Transverse colon (tissue), 4 donors: ENCODE measurements around the gene GRIP2. TPM values are rescaled to one million over a fixed set of nuclear protein-coding genes. Genes with fewer than 3 reads are reported as not detected.

Experiments
- DNase-seq: peaks from one replicate; pipeline ENCODE4 v3.0.0-alpha.2; 2019
- H3K27ac ChIP-seq, 4 donors: fragments of 200-600 bp; sonication (generic); 2 replicates each; pipeline ENCODE4 v1.5.1; 2016 to 2018; ENCODE audit warnings: inconsistent platforms in 4 of 4
- H3K27me3 ChIP-seq: fragments of 200-600 bp; sonication (generic); 2 replicates; pipeline ENCODE4 v1.5.1; 2017; ENCODE audit warnings: inconsistent platforms
- H3K36me3 ChIP-seq, 4 donors: fragments of 200-600 bp; sonication (generic); 2 replicates each; pipeline ENCODE4 v1.5.1; 2017 to 2019; ENCODE audit warnings: inconsistent platforms in 4 of 4
- H3K4me1 ChIP-seq, 4 donors: fragments of 200-600 bp; sonication (generic); 2 replicates each; pipeline ENCODE4 v1.5.1; 2017 to 2020; ENCODE audit warnings: inconsistent platforms in 4 of 4
- H3K4me3 ChIP-seq, 4 donors: fragments of 200-600 bp; sonication (generic); 1 replicate in 1 of 4; 2 replicates in 3 of 4; pipeline versions ENCODE4 v1.5.1 to v1.6.1; 2017 to 2019; ENCODE audit warnings: inconsistent platforms in 4 of 4
- H3K9me3 ChIP-seq, 2 donors: fragments of 200-600 bp; sonication (generic); 2 replicates each; pipeline ENCODE4 v1.5.1; 2017 to 2019; ENCODE audit warnings: inconsistent platforms in 2 of 2
- EP300 ChIP-seq: sonication (generic); formaldehyde crosslinking; IDR thresholded peaks from one replicate; pipeline ENCODE4 v1.6.1; 2017; ENCODE audit warnings: antibody characterized with exemption, low read depth
- POLR2A ChIP-seq: fragments of 450-650 bp; IDR thresholded peaks from one replicate; pipeline ENCODE4 v1.6.1; 2016; ENCODE audit warnings: antibody characterized with exemption, mild to moderate bottlenecking, moderate library complexity
- POLR2AphosphoS5 ChIP-seq, 3 donors: sonication (generic); formaldehyde crosslinking; IDR thresholded peaks; one replicate each; pipeline ENCODE4 v1.6.1; 2016; ENCODE audit warnings: antibody characterized with exemption in 3 of 3
- WGBS, 2 donors: methylation state at CpG; one replicate each; pipeline ENCODE4 v1.1.5; 2018; ENCODE audit warnings: low coverage in 1 of 2; 5-methylcytosine and 5-hydroxymethylcytosine counted together
- in situ Hi-C, 4 donors: fragments of 200-750 bp; cut with MboI; loops; one replicate each; pipeline versions ENCODE4 v1.15.0 to v1.15.1; 2017; ENCODE audit warnings: low sequenced_read_pairs in 3 of 4, low pct_ligation_motif_present in 1 of 4, low pct_unique_long_range_greater_than_20kb in 1 of 4
- intact Hi-C: fragments of 100-400 bp; cut with DNase I; formaldehyde crosslinking; loops from one replicate; pipeline ENCODE4 v1.15.1; 2023; ENCODE audit warnings: low total_unique reads
- total RNA-seq, 4 donors: library from RNA; depleted of rRNA; stranded (reverse); fragments of >200 nt; gene quantifications; one replicate each; pipeline ENCODE4 v1.1.0, GENCODE V29; 2016
- TF ChIP-seq, protein P1 (sequence below), 5 experiments: fragments of 200-600 bp in 3 of 5; fragments of 450-650 bp in 2 of 5; sonication (generic) in 3 of 5; IDR thresholded peaks; 1 replicate in 2 of 5; 2 replicates in 3 of 5; pipeline ENCODE4 v1.5.1; 2016 to 2017; ENCODE audit warnings: antibody characterized with exemption in 5 of 5, inconsistent platforms in 3 of 5, mild to moderate bottlenecking in 2 of 5, moderate library complexity in 1 of 5

The GRIP2 gene
- total RNA-seq, 4 donors from 2014 or later = 0.27 to 0.40 TPM; not detected in 2

DNA sequence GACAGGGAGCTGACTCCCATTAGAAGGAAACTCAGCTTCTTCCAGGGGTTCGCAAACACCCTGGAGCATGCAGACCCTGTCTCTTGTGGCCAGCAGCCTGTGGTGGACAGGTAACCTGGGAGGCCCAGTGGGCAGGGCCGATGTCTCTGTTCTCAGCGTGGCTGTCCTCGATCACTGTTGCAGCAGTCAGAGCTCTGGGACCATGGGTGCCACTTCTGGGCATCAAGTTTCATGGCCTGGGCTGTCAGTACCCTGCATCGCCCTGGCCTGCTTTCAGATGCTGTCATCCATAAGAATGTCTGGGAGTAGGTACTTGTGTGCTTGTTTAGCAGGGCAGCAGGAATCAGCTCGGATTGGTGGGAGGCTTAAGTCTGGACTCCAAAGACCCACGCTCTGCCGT is 83.3 kb downstream of the GRIP2 start:
- Histone ChIP-seq H3K4me1 (peaks cover 10 to 34% (median 22%) of the 10 kb centered on the region in 4 donors), H3K27ac (no peak overlapping the region), H3K4me3 (no peak overlapping the region), H3K9me3 (no peaks in the 10 kb centered on the region), H3K27me3 (no peaks in the 10 kb centered on the region), H3K36me3 (no peaks in the 10 kb centered on the region)
- in situ Hi-C loops (loop anchor here in 1 of 4 donors (25.0 kb wide), 1 partner anchor 569 kb away; the partner anchor contains the start of gene WNT7A), intact Hi-C loops (loop anchor here (5.0 kb wide), 1 partner anchor 564 kb away; no protein-coding TSS in a partner anchor)
- WGBS, 2 donors = 92% methylated on average over 8 of the region's 8 CpGs; no CpG with 5 or more reads in 1 of the 2 donors
- DNase-seq = no peak
- TF ChIP-seq, protein P1, sequence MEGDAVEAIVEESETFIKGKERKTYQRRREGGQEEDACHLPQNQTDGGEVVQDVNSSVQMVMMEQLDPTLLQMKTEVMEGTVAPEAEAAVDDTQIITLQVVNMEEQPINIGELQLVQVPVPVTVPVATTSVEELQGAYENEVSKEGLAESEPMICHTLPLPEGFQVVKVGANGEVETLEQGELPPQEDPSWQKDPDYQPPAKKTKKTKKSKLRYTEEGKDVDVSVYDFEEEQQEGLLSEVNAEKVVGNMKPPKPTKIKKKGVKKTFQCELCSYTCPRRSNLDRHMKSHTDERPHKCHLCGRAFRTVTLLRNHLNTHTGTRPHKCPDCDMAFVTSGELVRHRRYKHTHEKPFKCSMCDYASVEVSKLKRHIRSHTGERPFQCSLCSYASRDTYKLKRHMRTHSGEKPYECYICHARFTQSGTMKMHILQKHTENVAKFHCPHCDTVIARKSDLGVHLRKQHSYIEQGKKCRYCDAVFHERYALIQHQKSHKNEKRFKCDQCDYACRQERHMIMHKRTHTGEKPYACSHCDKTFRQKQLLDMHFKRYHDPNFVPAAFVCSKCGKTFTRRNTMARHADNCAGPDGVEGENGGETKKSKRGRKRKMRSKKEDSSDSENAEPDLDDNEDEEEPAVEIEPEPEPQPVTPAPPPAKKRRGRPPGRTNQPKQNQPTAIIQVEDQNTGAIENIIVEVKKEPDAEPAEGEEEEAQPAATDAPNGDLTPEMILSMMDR (IDR thresholded peaks at IDR 0.05) = no peak
- no peak for TF ChIP-seq POLR2A
- TF ChIP-seq POLR2AphosphoS5 (IDR thresholded peaks at IDR 0.05) = no peak
- TF ChIP-seq EP300 = no peak

DNA sequence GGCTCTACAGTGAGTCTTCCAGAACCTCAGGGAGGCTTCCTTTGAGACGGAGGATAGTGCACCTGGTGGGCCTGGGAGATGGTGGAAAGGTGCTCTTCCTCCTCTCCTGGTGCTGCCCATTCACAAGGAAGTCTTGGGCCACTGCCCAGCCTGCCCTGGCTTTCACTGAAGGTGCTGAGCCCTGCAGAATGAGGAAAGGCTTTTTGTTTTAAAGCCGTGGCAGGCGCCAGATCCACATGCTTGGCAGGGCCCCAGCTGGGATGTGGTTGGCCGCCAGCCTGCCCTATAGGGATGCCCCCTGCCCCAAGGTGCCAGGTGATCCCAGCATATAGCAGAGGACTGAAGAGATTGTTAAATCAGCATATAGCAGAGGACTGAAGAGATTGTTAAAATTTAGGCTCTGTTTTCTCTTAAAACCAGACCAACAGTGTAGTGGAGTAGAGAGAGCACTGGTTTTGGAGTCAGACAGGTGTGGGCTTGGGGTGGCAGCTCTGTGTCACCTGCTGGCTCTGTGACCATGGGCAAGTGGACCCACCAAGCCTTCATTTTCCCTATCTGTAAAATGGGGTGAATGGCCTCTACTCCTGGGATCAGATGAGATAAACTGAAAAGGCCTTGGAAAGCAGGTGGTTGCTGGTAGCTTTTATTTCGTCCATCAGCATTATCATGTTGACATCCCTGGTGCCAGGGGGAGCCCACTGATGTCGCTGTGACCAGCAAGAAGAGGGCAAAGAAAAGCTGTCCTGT is 84.4 kb downstream of the GRIP2 start:
- Histone ChIP-seq H3K9me3 (no peaks in the 10 kb centered on the region), H3K4me1 (peaks cover 11 to 32% (median 21%) of the 10 kb centered on the region in 4 donors), H3K27ac (no peak overlapping the region), H3K4me3 (no peak overlapping the region), H3K27me3 (no peaks in the 10 kb centered on the region), H3K36me3 (no peaks in the 10 kb centered on the region)
- WGBS, 2 donors = 61% methylated on average over 6 of the region's 6 CpGs; no CpG with 5 or more reads in 1 of the 2 donors
- intact Hi-C loops (loop anchor here (5.0 kb wide), 1 partner anchor 563 kb away; no protein-coding TSS in a partner anchor), in situ Hi-C loops (loop anchor here in 1 of 4 donors (25.0 kb wide), 1 partner anchor 568 kb away; the partner anchor contains the start of gene WNT7A)
- DNase-seq = no peak
- TF ChIP-seq POLR2A (no peak), POLR2AphosphoS5 (IDR thresholded peaks at IDR 0.05) (no peak), EP300 (no peak)
- TF ChIP-seq, protein P1 (IDR thresholded peaks at IDR 0.05) = no peak

DNA sequence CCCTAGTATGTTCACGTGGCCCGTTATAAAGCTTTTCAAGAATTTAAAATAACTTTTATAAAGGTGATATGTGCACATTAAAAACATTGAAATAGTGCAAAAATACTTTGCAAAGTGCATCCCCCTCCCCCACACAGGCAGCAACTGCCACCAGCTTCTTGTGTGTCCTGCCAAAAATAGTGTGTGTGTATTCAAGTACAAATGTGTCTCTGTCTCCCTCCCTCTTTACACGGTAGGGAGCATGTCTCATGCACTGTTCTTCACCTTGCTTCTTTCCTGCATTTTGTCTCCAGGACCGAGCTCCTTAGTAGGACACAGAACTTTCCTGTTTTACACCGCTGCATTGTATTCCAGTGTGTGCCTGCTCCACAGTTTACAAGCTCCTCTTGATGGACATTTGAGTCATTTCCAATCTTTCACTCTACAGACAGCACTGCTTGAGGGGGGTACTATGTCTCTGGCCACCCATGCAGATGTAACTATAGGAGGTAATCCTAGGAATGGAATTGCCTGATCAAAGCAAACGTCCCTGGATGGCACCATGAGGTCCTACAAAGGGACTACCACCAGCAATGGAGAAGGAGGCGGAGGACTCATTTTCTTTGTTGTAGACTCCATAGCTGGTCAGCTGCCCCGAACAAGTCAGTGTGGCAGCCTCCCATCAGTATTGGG is 85.4 kb downstream of the GRIP2 start:
- H3K27me3 ChIP-seq = no peaks in the 10 kb centered on the region
- in situ Hi-C loops = loop anchor here in 1 of 4 donors (25.0 kb wide), 1 partner anchor 567 kb away; the partner anchor contains the start of gene WNT7A
- H3K4me1 ChIP-seq = peaks cover 11 to 29% (median 20%) of the 10 kb centered on the region in 4 donors
- no peaks in the 10 kb centered on the region for H3K36me3 ChIP-seq
- H3K4me3 ChIP-seq = no peak overlapping the region
- WGBS, 2 donors = 80 to 82% methylated on average over 3 to 8 of the region's 8 CpGs
- intact Hi-C loops = loop anchor here (5.0 kb wide), 1 partner anchor 562 kb away; no protein-coding TSS in a partner anchor
- H3K27ac ChIP-seq = peak overlapping the region in 1 of 4 donors; percentile 89
- DNase-seq = no peak
- TF ChIP-seq, protein P1 (IDR thresholded peaks at IDR 0.05) = no peak
- TF ChIP-seq EP300 = no peak
- no peak for TF ChIP-seq POLR2AphosphoS5 (IDR thresholded peaks at IDR 0.05)
- TF ChIP-seq POLR2A = no peak
- no peaks in the 10 kb centered on the region for H3K9me3 ChIP-seq
